ENCODE results near the gene KRT73. TPM values are rescaled to one million over a fixed set of nuclear protein-coding genes. Genes with fewer than 3 reads are reported as not detected.

The KRT73 gene
- total RNA-seq, 2 donors from 2014 or later = 0.98 to 4.9 TPM

GRCh38 chr12:52614381-52615207 is 3.8 kb downstream of the KRT73 start:
- H3K36me3 Mint-ChIP-seq = peaks cover 0 to 6% of the 10 kb centered on the region in 2 donors
- DNase-seq (ENCODE audit: low spot score in 2 of 2) (no peak), ATAC-seq (no peak)
- H3K27ac Mint-ChIP-seq = peak overlapping the region in 1 of 2 donors; percentile 64
- no peaks in the 10 kb centered on the region for H3K9me3 Mint-ChIP-seq

DNA sequence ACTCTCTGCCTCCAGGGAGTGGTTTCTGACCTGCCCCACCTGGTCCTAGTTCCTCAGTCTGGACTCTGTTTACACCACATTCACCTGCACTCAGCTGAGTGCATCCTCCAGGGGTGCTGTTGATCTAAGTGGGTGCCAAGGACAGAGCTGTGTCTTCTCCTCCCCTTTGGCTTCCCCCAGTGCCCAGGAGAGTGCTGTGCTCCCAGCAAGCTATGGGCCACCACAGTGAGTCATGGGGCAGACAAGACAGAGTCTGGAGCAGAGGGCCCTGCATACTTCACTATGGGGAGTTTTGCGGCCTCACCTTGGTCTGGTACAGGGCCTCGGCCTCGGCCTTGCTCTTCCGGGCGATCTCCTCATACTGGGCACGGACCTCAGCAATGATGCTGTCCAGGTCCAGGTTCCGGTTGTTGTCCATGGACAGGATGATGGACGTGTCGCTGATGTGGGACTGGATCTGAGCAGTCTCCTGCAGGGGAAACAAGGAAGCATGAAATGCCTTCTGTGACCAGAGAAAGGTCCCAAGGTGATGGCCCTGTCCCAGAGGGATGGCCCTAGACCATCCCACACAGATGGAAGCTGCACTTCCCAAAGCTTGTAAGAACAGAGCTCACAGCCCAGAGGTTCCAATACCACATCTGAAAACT is 4.9 kb downstream of the KRT73 start:
- ATAC-seq = peak in 1 of 2 donors; percentile 45
- DNase-seq (ENCODE audit: low spot score in 2 of 2) = no peak
- H3K9me3 Mint-ChIP-seq = no peaks in the 10 kb centered on the region
- H3K27ac Mint-ChIP-seq = peak overlapping the region; percentile 9 to 48
- peaks cover 0 to 6% of the 10 kb centered on the region in 2 donors for H3K36me3 Mint-ChIP-seq

GRCh38 chr12:52612431-52613383 is 5.7 kb downstream of the KRT73 start:
- Mint-ChIP-seq H3K36me3 (peaks cover 0 to 6% of the 10 kb centered on the region in 2 donors), H3K9me3 (no peaks in the 10 kb centered on the region), H3K27ac (peak overlapping the region in 1 of 2 donors; percentile 61)
- ATAC-seq = no peak
- DNase-seq (ENCODE audit: low spot score in 2 of 2) = no peak

- Mint-ChIP-seq H3K9me3 (no peaks in the 10 kb centered on the region), H3K27ac (peak overlapping the region in 1 of 2 donors; percentile 35), H3K36me3 (peaks cover 0 to 6% of the 10 kb centered on the region in 2 donors)
- DNase-seq (ENCODE audit: low spot score in 2 of 2) (no peak), ATAC-seq (no peak)
Measured at GRCh38 chr12:52611080-52611468, 7.3 kb downstream of the KRT73 start.

GRCh38 chr12:52608826-52609630 is 9.3 kb downstream of the KRT73 start:
- peaks cover 0 to 5% of the 10 kb centered on the region in 2 donors for H3K36me3 Mint-ChIP-seq
- H3K9me3 Mint-ChIP-seq = no peaks in the 10 kb centered on the region
- DNase-seq (ENCODE audit: low spot score in 2 of 2) = peak in 1 of 2 donors; percentile 43
- no peak overlapping the region for H3K27ac Mint-ChIP-seq
- ATAC-seq = no peak

GRCh38 chr12:52608161-52608560 is 10.2 kb downstream of the KRT73 start:
- no peaks in the 10 kb centered on the region for H3K9me3 Mint-ChIP-seq
- H3K27ac Mint-ChIP-seq = no peak overlapping the region
- ATAC-seq = no peak
- peak in 1 of 2 donors; percentile 41 for DNase-seq (ENCODE audit: low spot score in 2 of 2)
- no peaks in the 10 kb centered on the region for H3K36me3 Mint-ChIP-seq

GRCh38 chr12:52607314-52607713 is 11.0 kb downstream of the KRT73 start:
- Mint-ChIP-seq H3K36me3 (no peaks in the 10 kb centered on the region), H3K27ac (no peak overlapping the region), H3K9me3 (no peaks in the 10 kb centered on the region)
- DNase-seq (ENCODE audit: low spot score in 2 of 2) = no peak
- ATAC-seq = no peak

DNA sequence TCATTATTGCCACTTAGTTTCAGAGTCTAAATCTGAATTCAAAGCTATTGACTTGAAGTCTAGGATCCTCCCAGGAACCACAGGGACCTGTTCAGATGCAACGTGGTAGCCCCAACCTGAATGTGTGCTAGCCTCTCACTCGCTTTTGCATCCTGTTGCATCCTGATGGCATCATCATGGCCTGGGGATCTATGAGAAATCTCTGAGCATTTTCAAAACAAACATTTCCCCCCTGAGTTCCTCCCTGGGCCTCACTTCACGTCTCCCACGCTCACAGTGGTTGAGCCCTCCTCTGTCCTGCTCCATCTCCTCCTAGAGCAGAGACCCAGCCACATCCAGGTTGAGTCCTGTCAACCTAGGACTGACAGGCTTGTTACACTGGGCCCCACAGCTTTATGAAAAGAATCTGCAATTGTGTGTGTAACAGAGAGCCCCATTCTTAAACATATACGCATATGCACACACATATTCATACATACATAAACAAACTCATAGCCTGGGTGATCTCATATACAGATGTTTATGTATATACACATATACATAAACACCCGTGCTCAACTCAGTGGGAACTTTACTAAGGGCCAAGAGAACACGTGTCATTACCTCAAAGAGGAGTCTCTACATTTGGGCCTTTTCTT is 11.7 kb downstream of the KRT73 start:
- ATAC-seq (no peak), DNase-seq (ENCODE audit: low spot score in 2 of 2) (no peak)
- no peaks in the 10 kb centered on the region for H3K9me3 Mint-ChIP-seq
- H3K27ac Mint-ChIP-seq = no peak overlapping the region
- no peaks in the 10 kb centered on the region for H3K36me3 Mint-ChIP-seq

DNA sequence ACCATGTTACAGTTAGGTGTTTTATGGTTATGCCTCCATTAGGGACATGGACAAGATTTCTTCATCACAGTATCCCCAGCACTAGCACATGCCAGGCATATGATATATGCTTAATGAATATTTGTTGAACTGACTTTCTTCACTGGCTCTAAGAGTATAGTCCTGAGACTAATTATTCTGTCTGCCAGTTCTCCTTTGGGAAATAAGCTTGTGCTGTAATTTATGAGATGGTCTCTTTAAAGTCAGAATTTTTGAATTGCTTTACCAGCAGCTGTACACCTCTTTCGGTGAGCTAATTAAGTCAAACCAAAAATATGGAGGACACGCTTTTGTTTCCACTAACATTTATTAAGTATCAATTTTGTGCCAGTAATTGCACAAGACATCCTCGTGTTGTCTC is 12.3 kb downstream of the KRT73 start:
- H3K27ac Mint-ChIP-seq = no peak overlapping the region
- DNase-seq (ENCODE audit: low spot score in 2 of 2) (no peak), ATAC-seq (no peak)
- no peaks in the 10 kb centered on the region for H3K9me3 Mint-ChIP-seq
- no peaks in the 10 kb centered on the region for H3K36me3 Mint-ChIP-seq

DNA sequence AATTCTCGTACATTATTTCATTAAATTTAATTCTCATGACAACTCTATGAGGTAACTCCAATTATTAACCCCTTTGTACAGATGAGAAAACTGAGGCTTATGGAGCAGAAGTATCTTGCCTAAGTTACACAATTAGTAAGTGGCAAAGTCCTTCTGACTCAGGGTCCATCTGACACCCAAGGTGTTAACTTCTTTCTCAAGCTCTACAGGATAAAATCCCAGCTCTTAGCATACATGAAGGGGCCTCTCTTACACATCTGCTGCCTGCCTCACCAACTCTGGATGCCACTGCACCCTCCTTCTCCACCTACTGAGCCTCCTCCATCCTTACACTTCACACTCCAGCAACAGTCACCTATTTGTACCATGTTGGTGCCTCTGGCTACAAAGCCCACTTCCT is 12.8 kb downstream of the KRT73 start:
- DNase-seq (ENCODE audit: low spot score in 2 of 2) (peak in 1 of 2 donors; percentile 34), ATAC-seq (peak in 1 of 2 donors; percentile 29)
- H3K36me3 Mint-ChIP-seq = no peaks in the 10 kb centered on the region
- H3K9me3 Mint-ChIP-seq = no peaks in the 10 kb centered on the region
- no peak overlapping the region for H3K27ac Mint-ChIP-seq

- Mint-ChIP-seq H3K36me3 (no peaks in the 10 kb centered on the region), H3K27ac (no peak overlapping the region), H3K9me3 (no peaks in the 10 kb centered on the region)
- DNase-seq (ENCODE audit: low spot score in 2 of 2) = no peak
- ATAC-seq = peak in 1 of 2 donors; percentile 68
Measured at GRCh38 chr12:52604859-52605258, 13.5 kb downstream of the KRT73 start.

DNA sequence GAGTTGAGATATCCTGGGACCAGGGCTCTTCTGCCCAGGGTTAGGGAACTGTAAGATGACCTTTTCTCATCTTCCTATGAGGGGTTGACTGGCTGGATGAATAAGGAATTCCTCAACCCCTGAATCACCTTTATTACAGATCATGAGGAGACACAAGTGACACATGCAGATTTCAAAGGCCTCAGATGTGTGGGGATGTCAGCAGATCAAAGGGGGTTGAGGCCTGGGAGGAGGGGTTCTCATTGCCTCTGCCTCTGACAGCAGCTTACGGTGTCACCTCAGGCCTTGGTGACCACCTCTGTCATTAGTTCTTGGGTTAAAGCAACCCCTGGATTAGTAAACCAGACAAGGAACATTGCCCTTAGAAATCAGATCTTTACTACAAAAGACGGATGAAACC is 15.0 kb downstream of the KRT73 start:
- no peaks in the 10 kb centered on the region for H3K9me3 Mint-ChIP-seq
- DNase-seq (ENCODE audit: low spot score in 2 of 2) (no peak), ATAC-seq (peak; percentile 64 to 65)
- H3K36me3 Mint-ChIP-seq = no peaks in the 10 kb centered on the region
- peak overlapping the region in 1 of 2 donors; percentile 61 for H3K27ac Mint-ChIP-seq

DNA sequence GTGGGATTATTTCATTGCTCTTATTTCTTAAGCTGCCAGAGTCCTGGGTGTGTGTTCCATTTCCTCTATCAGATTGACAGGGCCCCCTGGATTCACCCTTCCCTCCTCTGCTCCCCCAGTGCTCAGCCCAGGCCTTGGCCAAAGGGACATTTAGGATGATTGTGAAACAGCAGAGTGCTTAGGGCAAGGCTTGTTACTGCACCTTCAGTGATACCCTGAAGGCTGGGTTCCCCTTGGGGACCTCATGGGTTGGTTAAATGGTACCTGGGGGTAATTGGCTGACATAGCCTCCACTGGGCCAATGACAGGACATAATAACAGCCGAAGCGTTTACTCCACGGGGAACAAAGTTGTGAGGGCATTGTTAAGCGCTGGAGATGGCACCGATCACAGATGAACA is 15.8 kb downstream of the KRT73 start:
- no peaks in the 10 kb centered on the region for H3K9me3 Mint-ChIP-seq
- ATAC-seq (no peak), DNase-seq (ENCODE audit: low spot score in 2 of 2) (no peak)
- no peaks in the 10 kb centered on the region for H3K36me3 Mint-ChIP-seq
- peak overlapping the region; percentile 11 to 61 for H3K27ac Mint-ChIP-seq

DNA sequence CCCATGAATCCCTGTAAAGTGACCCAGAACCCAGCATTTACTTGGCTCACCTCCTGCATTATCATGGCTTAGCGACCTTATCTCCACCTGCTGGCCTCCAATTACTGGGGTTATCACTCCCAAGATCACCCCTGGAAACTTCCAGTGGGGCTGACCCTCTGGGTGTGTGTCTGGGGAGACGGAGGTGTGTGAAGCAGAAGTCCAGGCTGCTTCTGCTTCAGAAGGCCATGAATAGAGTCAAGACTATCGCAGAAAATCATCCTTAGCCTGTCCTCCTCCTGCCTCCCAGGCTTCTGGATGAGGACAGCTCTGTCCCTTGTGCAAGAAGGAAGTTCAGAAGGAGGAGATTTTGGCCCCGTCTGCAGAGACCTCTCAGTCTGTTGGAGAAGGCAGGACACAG is 16.7 kb downstream of the KRT73 start:
- DNase-seq (ENCODE audit: low spot score in 2 of 2) (no peak), ATAC-seq (no peak)
- Mint-ChIP-seq H3K27ac (no peak overlapping the region), H3K36me3 (no peaks in the 10 kb centered on the region), H3K9me3 (no peaks in the 10 kb centered on the region)

DNA sequence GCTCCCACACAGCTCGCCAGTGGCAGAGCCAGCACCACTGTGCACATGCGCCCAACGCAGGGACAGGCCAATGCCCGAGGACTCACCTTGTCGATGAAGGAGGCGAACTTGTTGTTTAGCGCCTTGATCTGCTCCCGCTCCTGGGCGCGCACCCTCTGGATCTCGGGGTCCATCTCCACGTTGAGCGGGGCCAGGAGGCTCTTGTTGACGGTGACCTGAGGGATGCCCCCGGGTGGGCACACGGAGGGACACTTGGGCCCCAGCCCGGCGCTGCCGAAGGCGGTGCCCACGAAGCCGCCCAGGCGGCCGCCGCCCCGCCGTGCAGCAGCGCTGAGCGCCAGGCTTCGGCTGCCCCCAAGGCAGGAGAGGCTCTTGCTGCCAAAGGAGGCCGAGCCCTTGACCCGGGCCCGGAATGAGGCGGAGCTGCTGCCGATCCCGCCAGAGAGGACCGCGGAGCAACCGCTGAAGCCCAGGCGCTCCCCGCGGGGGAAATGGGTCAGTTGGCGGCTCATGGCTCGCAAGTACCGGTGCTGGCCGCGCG is 17.3 kb downstream of the KRT73 start, which contains the start of gene KRT72:
Gene KRT72 (minus strand): TSS at position 523 of the 541 bp plus-strand sequence. CDS start 11 bp downstream, at position 512.
- no peak for DNase-seq (ENCODE audit: low spot score in 2 of 2)
- Mint-ChIP-seq H3K9me3 (no peaks in the 10 kb centered on the region), H3K27ac (peak within 1 kb of the TSS in 1 of 2 donors; percentile 61)

More for the DNA sequence above, 17.3 kb downstream of the KRT73 start, which contains the start of gene KRT72:
- no peak for ATAC-seq
- no peaks in the 10 kb centered on the region for H3K36me3 Mint-ChIP-seq
